DND-41 (cell line): ENCODE data around the gene PLEKHA7.

Experiments
- ATAC-seq: fragments of 200-7000 bp; cut with Tn5 transposase; 3 replicates; pipeline ENCODE4 v1.9.1; 2021; ENCODE audit warnings: low read depth; ENCODE audit not compliant: insufficient read depth
- DNase-seq: peaks from one replicate; pipeline ENCODE4 v3.0.0-alpha.2; 2020
- H2AFZ ChIP-seq: 2 replicates; pipeline ENCODE4 v1.6.0; 2012; ENCODE audit warnings: low read depth, low read length
- H3K27ac ChIP-seq: 2 replicates; pipeline ENCODE4 v1.5.1; 2012; ENCODE audit warnings: low read length, inconsistent platforms
- H3K27me3 ChIP-seq: fragments of 200-600 bp; sonication (generic); 2 replicates; pipeline ENCODE4 v1.6.0; 2012; ENCODE audit warnings: low read length, mild to moderate bottlenecking, inconsistent platforms; ENCODE audit not compliant: insufficient read depth, poor library complexity
- H3K36me3 ChIP-seq: 2 replicates; pipeline ENCODE4 v1.5.1; 2012; ENCODE audit warnings: low read length, inconsistent platforms; ENCODE audit not compliant: insufficient read depth
- H3K4me1 ChIP-seq: 2 replicates; pipeline ENCODE4 v1.5.1; 2012; ENCODE audit warnings: mild to moderate bottlenecking, low read length; ENCODE audit not compliant: insufficient read depth
- H3K4me2 ChIP-seq: 2 replicates; pipeline ENCODE4 v1.6.0; 2012; ENCODE audit warnings: mild to moderate bottlenecking, moderate library complexity, low read length, inconsistent platforms; ENCODE audit not compliant: insufficient read depth
- H3K4me3 ChIP-seq, 2 experiments: fragments of 200-600 bp in 1 of 2; shearing (Covaris generic) in 1 of 2; 2 replicates each; pipeline ENCODE4 v1.5.1; 2012 to 2016; ENCODE audit warnings: inconsistent platforms in 2 of 2, low read length in 2 of 2, mild to moderate bottlenecking in 2 of 2, low read depth in 1 of 2, moderate library complexity in 1 of 2
- H3K79me2 ChIP-seq: 2 replicates; pipeline ENCODE4 v1.6.0; 2012; ENCODE audit warnings: low read length, inconsistent platforms; ENCODE audit not compliant: insufficient read depth
- H3K9ac ChIP-seq: 2 replicates; pipeline ENCODE4 v1.6.0; 2012; ENCODE audit warnings: low read depth, mild to moderate bottlenecking, inconsistent platforms, low read length, moderate library complexity
- H3K9me3 ChIP-seq: 2 replicates; pipeline ENCODE4 v1.5.1; 2012; ENCODE audit warnings: low read length, moderate library complexity, mild to moderate bottlenecking, inconsistent platforms; ENCODE audit not compliant: insufficient read depth, severe bottlenecking
- H4K20me1 ChIP-seq: 2 replicates; pipeline ENCODE4 v1.6.0; 2012; ENCODE audit warnings: low read length; ENCODE audit not compliant: insufficient read depth
- CTCF ChIP-seq: IDR thresholded peaks from 2 replicates; pipeline ENCODE4 v1.5.1; 2012; ENCODE audit warnings: borderline replicate concordance, low read length, moderate library complexity, mild to moderate bottlenecking; ENCODE audit not compliant: poor library complexity, severe bottlenecking; ENCODE audit errors: extremely low read depth
- EZH2 ChIP-seq: IDR thresholded peaks from 3 replicates; pipeline ENCODE4 v1.6.1; 2012; ENCODE audit warnings: borderline replicate concordance, low read depth, mild to moderate bottlenecking, moderate library complexity, low read length, inconsistent platforms; ENCODE audit not compliant: severe bottlenecking

Gene PLEKHA7

GRCh38 chr11:16786131-16786530 lies 228.1 kb downstream of the PLEKHA7 start:
- H3K27ac ChIP-seq: no peak overlapping the region
- ATAC-seq (no peak), DNase-seq (no peak)
- H3K4me3 ChIP-seq: no peak overlapping the region
- H3K36me3 ChIP-seq: no peaks in the 10 kb centered on the region
- H3K4me2 ChIP-seq: no peak overlapping the region
- no peaks in the 10 kb centered on the region for H4K20me1 ChIP-seq
- no peak overlapping the region for H2AFZ ChIP-seq
- H3K9me3 ChIP-seq: no peaks in the 10 kb centered on the region
- no peaks in the 10 kb centered on the region for H3K79me2 ChIP-seq
- H3K4me1 ChIP-seq: no peaks in the 10 kb centered on the region
- TF ChIP-seq EZH2: no peak
- TF ChIP-seq CTCF: no peak
- H3K9ac ChIP-seq: no peak overlapping the region
- H3K27me3 ChIP-seq: no peaks in the 10 kb centered on the region

- Histone ChIP-seq H4K20me1 (no peaks in the 10 kb centered on the region), H3K79me2 (no peaks in the 10 kb centered on the region), H2AFZ (no peak overlapping the region), H3K36me3 (no peaks in the 10 kb centered on the region), H3K9ac (no peak overlapping the region), H3K4me2 (no peak overlapping the region), H3K4me1 (no peaks in the 10 kb centered on the region), H3K27me3 (no peaks in the 10 kb centered on the region), H3K27ac (no peak overlapping the region), H3K9me3 (no peaks in the 10 kb centered on the region), H3K4me3 (no peak overlapping the region)
- DNase-seq: peak; percentile 66
- peak; percentile 88 for ATAC-seq
- no peak for TF ChIP-seq EZH2
- TF ChIP-seq CTCF: peak; percentile 94
Measured at GRCh38 chr11:16785520-16786128, 228.6 kb downstream of the PLEKHA7 start.

- DNase-seq (no peak), ATAC-seq (no peak)
- no peak overlapping the region for H3K4me3 ChIP-seq
- H3K27me3 ChIP-seq: no peaks in the 10 kb centered on the region
- TF ChIP-seq EZH2 (no peak), CTCF (no peak)
- H3K27ac ChIP-seq: no peak overlapping the region
- H2AFZ ChIP-seq: no peak overlapping the region
- no peaks in the 10 kb centered on the region for H3K4me1 ChIP-seq
- no peaks in the 10 kb centered on the region for H3K79me2 ChIP-seq
- H4K20me1 ChIP-seq: no peaks in the 10 kb centered on the region
- no peaks in the 10 kb centered on the region for H3K9me3 ChIP-seq
- no peak overlapping the region for H3K9ac ChIP-seq
- H3K36me3 ChIP-seq: no peaks in the 10 kb centered on the region
- H3K4me2 ChIP-seq: no peak overlapping the region
Measured at GRCh38 chr11:16784666-16785065, 229.5 kb downstream of the PLEKHA7 start.
